IPS-20b (cell line): ENCODE results near the gene ABL1.

Experiments used
- H3K27ac ChIP-seq: one replicate; pipeline ENCODE4 v1.5.1; 2013; ENCODE audit warnings: low read length
- H3K27me3 ChIP-seq: 2 replicates; pipeline ENCODE4 v1.6.1; 2013; ENCODE audit warnings: mild to moderate bottlenecking, low read length, inconsistent platforms; ENCODE audit not compliant: insufficient read depth
- H3K36me3 ChIP-seq: 2 replicates; pipeline ENCODE4 v1.6.1; 2013; ENCODE audit warnings: low read depth, mild to moderate bottlenecking, inconsistent platforms, low read length, moderate library complexity; ENCODE audit not compliant: insufficient read depth
- H3K4me1 ChIP-seq: 2 replicates; pipeline ENCODE4 v1.6.1; 2013; ENCODE audit warnings: mild to moderate bottlenecking, control low read depth, inconsistent platforms, low read length, moderate library complexity; ENCODE audit not compliant: insufficient read depth
- H3K4me3 ChIP-seq: 2 replicates; pipeline ENCODE4 v1.5.1; 2013; ENCODE audit warnings: mild to moderate bottlenecking, low read length, inconsistent platforms
- H3K9ac ChIP-seq: 2 replicates; pipeline ENCODE4 v1.6.1; 2013; ENCODE audit warnings: low read depth, mild to moderate bottlenecking, inconsistent platforms, low read length, moderate library complexity
- H3K9me3 ChIP-seq: 2 replicates; pipeline ENCODE4 v1.6.1; 2013; ENCODE audit warnings: mild to moderate bottlenecking, low read depth, low read length, inconsistent platforms; ENCODE audit not compliant: insufficient read depth

ABL1 gene

GRCh38 chr9:130868230-130868629 is 33.2 kb downstream of the ABL1 start:
- Histone ChIP-seq H3K4me1 (no peaks in the 10 kb centered on the region; the same call in 1 of the 2 replicates), H3K36me3 (peaks cover 76% of the 10 kb centered on the region), H3K4me3 (no peak overlapping the region)

DNA sequence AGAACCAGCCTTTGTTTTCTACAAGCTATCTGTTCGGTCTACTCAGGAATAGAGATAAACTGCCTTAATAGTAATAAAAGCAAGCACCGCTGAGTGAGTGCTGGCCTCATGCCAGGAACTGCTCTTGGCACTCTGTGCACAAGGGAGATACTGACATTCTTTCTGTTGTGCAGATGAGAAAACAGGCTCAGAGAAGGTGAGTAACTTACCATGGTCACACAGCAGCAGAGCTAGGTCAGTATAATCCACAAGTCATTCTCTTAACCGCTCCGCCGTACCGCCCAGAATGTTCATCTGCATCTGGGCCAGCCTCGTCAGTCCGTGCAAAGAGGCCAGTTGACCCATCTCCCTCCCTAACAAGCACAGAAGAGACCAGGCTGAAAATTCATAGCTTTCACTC is 34.2 kb downstream of the ABL1 start:
- no peak overlapping the region for H3K27ac ChIP-seq
- no peaks in the 10 kb centered on the region for H3K27me3 ChIP-seq
- H3K9me3 ChIP-seq, result no peaks in the 10 kb centered on the region
- H3K9ac ChIP-seq, result no peak overlapping the region
- no peak overlapping the region for H3K4me3 ChIP-seq
- peaks cover 76% of the 10 kb centered on the region for H3K36me3 ChIP-seq
- H3K4me1 ChIP-seq, result no peaks in the 10 kb centered on the region

More at GRCh38 chr9:130868230-130868629, 33.2 kb downstream of the ABL1 start:
- no peaks in the 10 kb centered on the region for H3K9me3 ChIP-seq
- no peak overlapping the region for H3K9ac ChIP-seq
- H3K27me3 ChIP-seq, result no peaks in the 10 kb centered on the region
- H3K27ac ChIP-seq, result no peak overlapping the region

GRCh38 chr9:130870491-130871381 is 35.7 kb downstream of the ABL1 start:
- Histone ChIP-seq H3K27ac (no peak overlapping the region), H3K27me3 (no peaks in the 10 kb centered on the region), H3K9me3 (no peaks in the 10 kb centered on the region), H3K36me3 (peaks cover 79% of the 10 kb centered on the region), H3K9ac (no peak overlapping the region), H3K4me3 (no peak overlapping the region), H3K4me1 (no peaks in the 10 kb centered on the region)

DNA sequence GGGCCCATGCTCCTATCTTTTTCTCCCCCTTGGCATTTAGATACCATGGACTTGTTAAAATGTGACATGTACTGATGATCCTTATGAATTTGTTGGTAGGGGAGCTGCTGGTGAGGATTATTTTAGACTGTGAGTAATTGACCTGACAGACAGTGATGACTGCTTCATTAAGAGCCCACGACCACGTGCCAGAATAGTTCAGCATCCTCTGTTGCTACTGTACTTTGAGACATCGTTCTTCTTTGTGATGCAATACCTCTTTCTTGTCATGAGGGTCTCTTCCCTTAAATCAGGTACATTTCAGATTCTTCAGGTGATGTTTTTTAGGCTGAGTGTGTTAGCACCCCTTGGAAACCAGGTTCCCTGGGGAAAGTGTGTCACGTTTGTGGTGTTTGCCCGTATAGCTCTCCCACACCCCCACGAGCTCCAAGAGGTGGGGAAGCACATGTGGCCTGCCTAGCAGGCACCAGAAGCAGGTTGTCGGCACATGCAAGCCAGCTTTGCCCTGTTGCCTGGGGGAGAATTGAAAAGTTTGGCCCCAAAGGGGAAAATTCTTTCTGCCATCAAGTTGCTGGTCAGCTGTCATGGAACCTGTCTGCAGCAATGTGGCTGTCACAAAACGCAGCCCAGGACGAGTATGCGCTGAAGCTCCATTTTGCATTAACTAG is 36.5 kb downstream of the ABL1 start:
- no peak overlapping the region for H3K9ac ChIP-seq

GRCh38 chr9:130872093-130872492 is 37.0 kb downstream of the ABL1 start:
- no peaks in the 10 kb centered on the region for H3K27me3 ChIP-seq
- H3K36me3 ChIP-seq, result peaks cover 76% of the 10 kb centered on the region
- no peaks in the 10 kb centered on the region for H3K4me1 ChIP-seq
- no peak overlapping the region for H3K9ac ChIP-seq
- H3K4me3 ChIP-seq, result no peak overlapping the region
- no peak overlapping the region for H3K27ac ChIP-seq
- no peaks in the 10 kb centered on the region for H3K9me3 ChIP-seq

More for the DNA sequence above, 36.5 kb downstream of the ABL1 start:
- peaks cover 76% of the 10 kb centered on the region for H3K36me3 ChIP-seq
- H3K4me1 ChIP-seq, result no peaks in the 10 kb centered on the region
- H3K9me3 ChIP-seq, result no peaks in the 10 kb centered on the region
- H3K4me3 ChIP-seq, result no peak overlapping the region
- no peak overlapping the region for H3K27ac ChIP-seq
- H3K27me3 ChIP-seq, result no peaks in the 10 kb centered on the region

- Histone ChIP-seq H3K27me3 (no peaks in the 10 kb centered on the region), H3K36me3 (peaks cover 75% of the 10 kb centered on the region), H3K27ac (no peak overlapping the region), H3K9ac (no peak overlapping the region), H3K4me3 (no peak overlapping the region), H3K4me1 (no peaks in the 10 kb centered on the region), H3K9me3 (no peaks in the 10 kb centered on the region)
Observed at GRCh38 chr9:130872508-130872907, 37.5 kb downstream of the ABL1 start.

- Histone ChIP-seq H3K36me3 (peaks cover 78% of the 10 kb centered on the region), H3K27ac (no peak overlapping the region), H3K4me1 (no peaks in the 10 kb centered on the region)
Observed at GRCh38 chr9:130872912-130873503, 38.0 kb downstream of the ABL1 start.

GRCh38 chr9:130873966-130874365 is 38.9 kb downstream of the ABL1 start:
- H3K4me1 ChIP-seq, result no peaks in the 10 kb centered on the region
- H3K27ac ChIP-seq, result no peak overlapping the region
- no peaks in the 10 kb centered on the region for H3K27me3 ChIP-seq
- H3K9me3 ChIP-seq, result no peaks in the 10 kb centered on the region
- H3K4me3 ChIP-seq, result no peak overlapping the region
- no peak overlapping the region for H3K9ac ChIP-seq
- peaks cover 87% of the 10 kb centered on the region for H3K36me3 ChIP-seq

More at GRCh38 chr9:130872912-130873503, 38.0 kb downstream of the ABL1 start:
- Histone ChIP-seq H3K27me3 (no peaks in the 10 kb centered on the region), H3K4me3 (no peak overlapping the region), H3K9me3 (no peaks in the 10 kb centered on the region), H3K9ac (no peak overlapping the region)

- Histone ChIP-seq H3K9ac (no peak overlapping the region), H3K27me3 (no peaks in the 10 kb centered on the region), H3K4me1 (no peaks in the 10 kb centered on the region), H3K9me3 (no peaks in the 10 kb centered on the region), H3K36me3 (peaks cover 88% of the 10 kb centered on the region), H3K27ac (no peak overlapping the region), H3K4me3 (no peak overlapping the region)
Observed at GRCh38 chr9:130874783-130875182, 39.7 kb downstream of the ABL1 start.

- H3K9me3 ChIP-seq, result no peaks in the 10 kb centered on the region
- H3K9ac ChIP-seq, result no peak overlapping the region
- H3K4me1 ChIP-seq, result no peaks in the 10 kb centered on the region
- no peak overlapping the region for H3K27ac ChIP-seq
- no peaks in the 10 kb centered on the region for H3K27me3 ChIP-seq
- no peak overlapping the region for H3K4me3 ChIP-seq
- H3K36me3 ChIP-seq, result peaks cover 90% of the 10 kb centered on the region
Observed at GRCh38 chr9:130877300-130877699, 42.2 kb downstream of the ABL1 start.

DNA sequence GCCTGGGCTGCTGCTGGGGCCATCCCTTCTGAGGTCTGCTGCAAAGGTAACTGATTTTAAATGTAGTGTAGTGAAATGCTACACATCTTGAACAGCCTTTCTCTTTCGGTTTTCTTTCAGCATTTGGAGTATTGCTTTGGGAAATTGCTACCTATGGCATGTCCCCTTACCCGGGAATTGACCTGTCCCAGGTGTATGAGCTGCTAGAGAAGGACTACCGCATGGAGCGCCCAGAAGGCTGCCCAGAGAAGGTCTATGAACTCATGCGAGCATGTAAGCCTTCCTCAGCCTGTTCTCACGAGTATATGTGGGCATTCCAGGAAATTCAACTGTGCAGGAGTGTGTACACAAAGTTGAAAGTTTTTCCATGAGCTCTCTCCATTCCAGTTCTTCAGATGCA is 43.2 kb downstream of the ABL1 start:
- no peak overlapping the region for H3K27ac ChIP-seq
- peaks cover 87% of the 10 kb centered on the region for H3K36me3 ChIP-seq
- H3K4me3 ChIP-seq, result no peak overlapping the region
- no peak overlapping the region for H3K9ac ChIP-seq
- no peaks in the 10 kb centered on the region for H3K4me1 ChIP-seq
- no peaks in the 10 kb centered on the region for H3K9me3 ChIP-seq
- no peaks in the 10 kb centered on the region for H3K27me3 ChIP-seq
